Stimulated activated naive CD8-positive, alpha-beta T cell treated with anti-CD3 and anti-CD28 coated beads, Interleukin-15, Interleukin-2, amounts not matched to agents 100 ng/mL and 50 ng/mL, for 24 hours (primary cell): ENCODE data around the gene CELF4.

Experiments used
- H3K27ac Mint-ChIP-seq: one replicate; pipeline ENCODE4 v1.8.0; 2021; ENCODE audit warnings: mild to moderate bottlenecking, mixed read lengths
- H3K27me3 Mint-ChIP-seq: one replicate; pipeline ENCODE4 v1.8.0; 2021; ENCODE audit warnings: mixed read lengths
- H3K36me3 Mint-ChIP-seq: one replicate; pipeline ENCODE4 v1.8.0; 2021; ENCODE audit warnings: low read depth, mixed read lengths
- H3K4me1 Mint-ChIP-seq: one replicate; pipeline ENCODE4 v1.8.0; 2021; ENCODE audit warnings: low read depth, mixed read lengths
- H3K4me3 Mint-ChIP-seq: one replicate; pipeline ENCODE4 v1.8.0; 2021; ENCODE audit warnings: mild to moderate bottlenecking, mixed read lengths
- H3K9me3 Mint-ChIP-seq: one replicate; pipeline ENCODE4 v1.8.0; 2021; ENCODE audit warnings: mixed read lengths

Gene CELF4

GRCh38 chr18:37304012-37304680 lies 261.5 kb downstream of the CELF4 start:
- H3K36me3 Mint-ChIP-seq = no peaks in the 10 kb centered on the region
- H3K27ac Mint-ChIP-seq = no peak overlapping the region
- no peak overlapping the region for H3K4me3 Mint-ChIP-seq
- no peaks in the 10 kb centered on the region for H3K27me3 Mint-ChIP-seq
- no peaks in the 10 kb centered on the region for H3K9me3 Mint-ChIP-seq
- no peaks in the 10 kb centered on the region for H3K4me1 Mint-ChIP-seq

GRCh38 chr18:37303009-37303408 lies 262.6 kb downstream of the CELF4 start:
- Mint-ChIP-seq H3K27me3 (peaks cover 3% of the 10 kb centered on the region), H3K36me3 (no peaks in the 10 kb centered on the region), H3K4me3 (no peak overlapping the region), H3K9me3 (no peaks in the 10 kb centered on the region), H3K4me1 (no peaks in the 10 kb centered on the region), H3K27ac (no peak overlapping the region)

- Mint-ChIP-seq H3K4me1 (no peaks in the 10 kb centered on the region), H3K4me3 (no peak overlapping the region), H3K27me3 (peaks cover 3% of the 10 kb centered on the region), H3K36me3 (no peaks in the 10 kb centered on the region), H3K27ac (no peak overlapping the region), H3K9me3 (no peaks in the 10 kb centered on the region)
These were observed 263.1 kb downstream of the CELF4 start for GRCh38 chr18:37302519-37302918.

- no peaks in the 10 kb centered on the region for H3K9me3 Mint-ChIP-seq
- H3K27me3 Mint-ChIP-seq = peaks cover 3% of the 10 kb centered on the region
- H3K27ac Mint-ChIP-seq = no peak overlapping the region
- H3K4me1 Mint-ChIP-seq = no peaks in the 10 kb centered on the region
- H3K36me3 Mint-ChIP-seq = no peaks in the 10 kb centered on the region
- no peak overlapping the region for H3K4me3 Mint-ChIP-seq
These were observed 265.9 kb downstream of the CELF4 start for GRCh38 chr18:37299471-37300304.

GRCh38 chr18:37298816-37299215 lies 266.8 kb downstream of the CELF4 start:
- Mint-ChIP-seq H3K4me3 (no peak overlapping the region), H3K36me3 (no peaks in the 10 kb centered on the region), H3K27ac (no peak overlapping the region), H3K4me1 (no peaks in the 10 kb centered on the region), H3K9me3 (no peaks in the 10 kb centered on the region), H3K27me3 (peaks cover 3% of the 10 kb centered on the region)

GRCh38 chr18:37297106-37297505 lies 268.5 kb downstream of the CELF4 start:
- Mint-ChIP-seq H3K9me3 (no peaks in the 10 kb centered on the region), H3K4me1 (no peaks in the 10 kb centered on the region), H3K27me3 (peaks cover 3% of the 10 kb centered on the region), H3K4me3 (no peak overlapping the region), H3K27ac (no peak overlapping the region), H3K36me3 (no peaks in the 10 kb centered on the region)

GRCh38 chr18:37294951-37295350 lies 270.6 kb downstream of the CELF4 start:
- Mint-ChIP-seq H3K4me3 (no peak overlapping the region), H3K27ac (no peak overlapping the region), H3K36me3 (no peaks in the 10 kb centered on the region), H3K9me3 (no peaks in the 10 kb centered on the region), H3K4me1 (no peaks in the 10 kb centered on the region), H3K27me3 (peaks cover 3% of the 10 kb centered on the region)

GRCh38 chr18:37293359-37293758 lies 272.2 kb downstream of the CELF4 start:
- H3K4me1 Mint-ChIP-seq = no peaks in the 10 kb centered on the region
- H3K9me3 Mint-ChIP-seq = no peaks in the 10 kb centered on the region
- H3K4me3 Mint-ChIP-seq = no peak overlapping the region
- no peaks in the 10 kb centered on the region for H3K27me3 Mint-ChIP-seq
- no peaks in the 10 kb centered on the region for H3K36me3 Mint-ChIP-seq
- no peak overlapping the region for H3K27ac Mint-ChIP-seq

GRCh38 chr18:37289423-37289822 lies 276.2 kb downstream of the CELF4 start:
- no peak overlapping the region for H3K27ac Mint-ChIP-seq
- H3K4me3 Mint-ChIP-seq = no peak overlapping the region
- no peaks in the 10 kb centered on the region for H3K9me3 Mint-ChIP-seq
- H3K27me3 Mint-ChIP-seq = no peaks in the 10 kb centered on the region
- H3K4me1 Mint-ChIP-seq = no peaks in the 10 kb centered on the region
- H3K36me3 Mint-ChIP-seq = no peaks in the 10 kb centered on the region

- H3K4me1 Mint-ChIP-seq = no peaks in the 10 kb centered on the region
- no peaks in the 10 kb centered on the region for H3K27me3 Mint-ChIP-seq
- H3K9me3 Mint-ChIP-seq = no peaks in the 10 kb centered on the region
- no peak overlapping the region for H3K4me3 Mint-ChIP-seq
- H3K36me3 Mint-ChIP-seq = no peaks in the 10 kb centered on the region
- no peak overlapping the region for H3K27ac Mint-ChIP-seq
These were observed 278.0 kb downstream of the CELF4 start for GRCh38 chr18:37287601-37288000.

GRCh38 chr18:37286801-37287200 lies 278.8 kb downstream of the CELF4 start:
- Mint-ChIP-seq H3K4me3 (no peak overlapping the region), H3K9me3 (no peaks in the 10 kb centered on the region), H3K36me3 (no peaks in the 10 kb centered on the region)

GRCh38 chr18:37285825-37286224 lies 279.8 kb downstream of the CELF4 start:
- Mint-ChIP-seq H3K27ac (no peak overlapping the region), H3K4me1 (no peaks in the 10 kb centered on the region), H3K9me3 (no peaks in the 10 kb centered on the region), H3K36me3 (no peaks in the 10 kb centered on the region), H3K4me3 (no peak overlapping the region), H3K27me3 (no peaks in the 10 kb centered on the region)

More at GRCh38 chr18:37286801-37287200, 278.8 kb downstream of the CELF4 start:
- no peaks in the 10 kb centered on the region for H3K4me1 Mint-ChIP-seq
- H3K27me3 Mint-ChIP-seq = no peaks in the 10 kb centered on the region
- no peak overlapping the region for H3K27ac Mint-ChIP-seq

GRCh38 chr18:37284260-37284659 lies 281.3 kb downstream of the CELF4 start:
- Mint-ChIP-seq H3K27me3 (no peaks in the 10 kb centered on the region), H3K36me3 (no peaks in the 10 kb centered on the region), H3K4me3 (no peak overlapping the region), H3K4me1 (no peaks in the 10 kb centered on the region), H3K9me3 (no peaks in the 10 kb centered on the region), H3K27ac (no peak overlapping the region)

- Mint-ChIP-seq H3K27me3 (peaks cover 6% of the 10 kb centered on the region), H3K9me3 (no peaks in the 10 kb centered on the region), H3K36me3 (no peaks in the 10 kb centered on the region), H3K27ac (no peak overlapping the region), H3K4me1 (no peaks in the 10 kb centered on the region), H3K4me3 (no peak overlapping the region)
These were observed 283.1 kb downstream of the CELF4 start for GRCh38 chr18:37282386-37283037.

- Mint-ChIP-seq H3K27ac (no peak overlapping the region), H3K9me3 (no peaks in the 10 kb centered on the region), H3K36me3 (no peaks in the 10 kb centered on the region), H3K27me3 (peaks cover 12% of the 10 kb centered on the region), H3K4me3 (no peak overlapping the region), H3K4me1 (no peaks in the 10 kb centered on the region)
These were observed 284.8 kb downstream of the CELF4 start for GRCh38 chr18:37280701-37281393.
